Coronary artery (tissue), 2 donors: Measurements from ENCODE around the gene NEU4.
A peak's percentile ranks its signal among the peaks of the same experiment; 100 is the strongest.

Experiments used
- DNase-seq: peaks from one replicate; pipeline ENCODE4 v3.0.0-alpha.2; 2017; ENCODE audit warnings: low spot score
- H3K27ac ChIP-seq, 2 donors: fragments of 200-600 bp; sonication (generic); one replicate each; pipeline ENCODE4 v1.5.1; 2016 to 2019
- H3K4me3 ChIP-seq: fragments of 200-600 bp; sonication (generic); 2 replicates; pipeline ENCODE4 v1.5.1; 2016; ENCODE audit warnings: mild to moderate bottlenecking, moderate library complexity
- CTCF ChIP-seq: fragments of 200-600 bp; sonication (generic); IDR thresholded peaks from one replicate; pipeline ENCODE4 v1.5.1; 2019; ENCODE audit warnings: antibody characterized with exemption

Gene NEU4

GRCh38 chr2:241862775-241863535, 54.0 kb downstream of the NEU4 start:
- DNase-seq = no peak
- H3K4me3 ChIP-seq = peak overlapping the region; percentile 27

DNA sequence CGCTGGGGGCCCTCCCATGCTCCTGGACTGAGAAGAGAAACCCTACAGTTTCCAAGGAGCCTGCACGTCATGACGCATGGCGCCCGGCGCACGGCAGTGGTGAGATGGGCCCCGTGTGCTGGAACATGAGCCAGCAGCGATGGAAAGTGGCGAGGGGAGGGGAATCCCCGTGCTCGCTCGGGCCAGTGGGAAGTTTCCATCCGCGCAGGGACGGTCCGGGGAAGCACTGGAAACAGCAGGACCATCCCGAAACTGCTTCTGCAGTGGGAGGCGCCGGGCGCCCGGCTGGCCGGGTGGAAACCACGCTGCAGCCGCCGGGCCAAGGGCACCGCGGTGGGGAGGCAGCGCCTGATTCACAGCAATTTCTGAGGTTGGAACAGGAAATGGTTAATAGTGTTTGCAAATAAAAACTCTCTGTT, 54.6 kb downstream of the NEU4 start:
- no peak for TF ChIP-seq CTCF
- no peak for DNase-seq
- Histone ChIP-seq H3K4me3 (peak overlapping the region; percentile 27), H3K27ac (no peak overlapping the region)

More at GRCh38 chr2:241862775-241863535, 54.0 kb downstream of the NEU4 start:
- no peak for TF ChIP-seq CTCF
- no peak overlapping the region for H3K27ac ChIP-seq

DNA sequence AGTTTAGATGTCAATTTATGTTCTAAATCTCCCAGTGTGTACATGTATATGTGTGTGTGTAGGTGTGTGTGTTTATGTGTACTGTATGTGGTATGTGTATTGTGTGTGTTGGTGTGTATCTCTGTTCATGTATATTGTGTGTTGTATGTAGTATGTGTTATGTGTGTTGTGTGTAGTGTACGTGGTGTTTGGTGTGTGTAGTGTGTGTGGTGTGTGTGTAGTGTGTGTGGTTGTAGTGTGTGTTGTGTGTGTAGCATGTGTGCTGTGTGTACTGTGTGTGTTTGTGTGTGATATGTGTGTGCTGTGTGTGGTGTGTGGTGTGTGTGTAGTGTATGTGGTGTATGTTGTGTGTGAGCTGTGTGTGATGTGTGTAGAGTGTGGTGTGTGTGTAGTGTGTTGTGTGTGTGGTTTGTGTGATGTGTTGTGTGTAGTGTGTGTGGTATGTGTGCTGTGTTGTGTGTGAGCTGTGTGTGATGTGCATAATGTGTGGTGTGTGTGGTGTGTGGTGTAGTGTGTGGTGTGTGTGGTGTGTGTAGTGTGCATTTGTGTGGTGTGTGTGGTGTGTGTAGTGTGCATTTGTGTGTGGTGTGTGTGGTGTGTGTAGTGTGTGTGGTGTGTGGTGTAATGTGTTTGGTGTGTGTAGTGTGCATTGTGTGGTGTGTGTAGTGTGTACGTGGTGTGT, 55.3 kb downstream of the NEU4 start:
- Histone ChIP-seq H3K4me3 (no peak overlapping the region), H3K27ac (no peak overlapping the region)
- DNase-seq = no peak
- TF ChIP-seq CTCF = no peak

- Histone ChIP-seq H3K4me3 (no peak overlapping the region), H3K27ac (no peak overlapping the region)
- no peak for DNase-seq
- no peak for TF ChIP-seq CTCF
These were observed 55.8 kb downstream of the NEU4 start for GRCh38 chr2:241864850-241865213.

DNA sequence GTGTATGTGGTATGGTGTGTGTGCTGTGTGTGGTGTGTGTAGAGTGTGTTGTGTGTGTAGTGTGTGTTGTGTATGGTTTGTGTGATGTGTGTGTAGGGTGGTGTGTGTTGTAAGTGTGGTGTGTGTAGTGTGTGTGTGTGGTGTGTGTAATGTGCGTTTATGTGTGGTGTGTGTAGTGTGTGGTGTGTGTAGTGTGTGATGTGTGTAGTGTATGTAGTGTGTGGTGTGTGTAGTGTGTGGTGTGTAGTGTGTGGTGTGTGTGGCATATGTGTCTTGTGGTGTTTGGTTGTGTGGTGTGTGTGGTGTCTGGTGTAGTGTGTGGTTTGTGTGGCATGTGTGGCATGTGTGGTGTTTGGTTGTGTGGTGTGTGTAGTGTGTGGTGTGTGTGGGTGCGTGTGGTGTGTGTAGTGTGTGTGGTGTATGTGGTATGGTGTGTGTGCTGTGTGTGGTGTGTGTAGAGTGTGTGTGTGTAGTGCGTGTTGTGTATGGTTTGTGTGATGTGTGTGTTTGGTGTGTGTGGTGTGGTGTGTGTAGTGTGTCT, 56.5 kb downstream of the NEU4 start:
- H3K27ac ChIP-seq = no peak overlapping the region
- no peak for TF ChIP-seq CTCF
- DNase-seq = no peak

DNA sequence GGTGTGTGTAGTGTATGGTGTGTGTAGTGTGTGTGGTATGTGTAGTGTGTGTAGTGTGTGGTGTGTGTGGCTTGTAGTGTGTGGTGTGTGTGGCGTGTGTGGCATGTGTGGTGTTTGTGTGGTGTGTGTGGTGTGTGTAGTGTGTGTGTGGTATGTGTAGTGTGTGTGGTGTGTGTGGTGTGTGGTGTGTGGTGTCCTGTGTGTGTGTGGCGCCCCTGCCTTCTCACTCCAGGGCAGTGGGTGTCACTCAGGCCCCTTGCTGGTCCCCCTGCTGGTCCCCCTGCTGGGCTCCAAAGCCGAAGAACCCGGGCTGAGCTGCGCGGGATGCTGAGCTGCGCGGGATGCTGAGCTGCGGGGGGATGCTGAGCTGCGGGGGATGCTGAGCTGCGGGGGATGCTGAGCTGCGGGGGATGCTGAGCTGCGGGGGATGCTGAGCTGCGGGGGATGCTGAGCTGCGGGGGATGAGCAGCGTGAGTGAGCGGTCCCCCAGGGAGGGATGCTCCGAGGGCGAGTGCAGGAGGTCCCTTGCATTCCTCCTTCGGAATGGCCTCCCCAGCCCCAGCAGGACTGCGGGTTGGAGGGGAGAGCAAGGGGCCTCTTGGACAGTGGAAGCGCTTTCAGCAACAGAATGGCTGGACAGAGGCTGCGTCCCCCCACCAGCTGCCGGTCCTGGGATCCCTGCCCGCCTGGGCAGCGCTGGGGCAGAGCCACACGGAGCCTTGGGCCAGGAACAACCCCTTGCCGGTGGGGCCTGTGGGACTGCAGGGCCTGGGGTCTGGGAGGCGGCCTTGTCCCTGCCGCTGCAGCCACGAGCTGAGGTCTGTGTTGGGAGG, 57.2 kb downstream of the NEU4 start:
- no peak overlapping the region for H3K27ac ChIP-seq
- no peak overlapping the region for H3K4me3 ChIP-seq
- no peak for DNase-seq
- TF ChIP-seq CTCF = no peak

More for the DNA sequence above, 56.5 kb downstream of the NEU4 start:
- H3K4me3 ChIP-seq = no peak overlapping the region
